ENCODE data around the gene MMRN1. TPM values are rescaled to one million over a fixed set of nuclear protein-coding genes. Genes with fewer than 3 reads are reported as not detected.

MMRN1 gene
- total RNA-seq, 1 donor from 2014 or later: 2.4 TPM

GRCh38 chr4:89878611-89879010, 16.0 kb upstream of the MMRN1 start:
- intact Hi-C loops (cut with micrococcal nuclease): no loop called here
- TF ChIP-seq, protein P1, sequence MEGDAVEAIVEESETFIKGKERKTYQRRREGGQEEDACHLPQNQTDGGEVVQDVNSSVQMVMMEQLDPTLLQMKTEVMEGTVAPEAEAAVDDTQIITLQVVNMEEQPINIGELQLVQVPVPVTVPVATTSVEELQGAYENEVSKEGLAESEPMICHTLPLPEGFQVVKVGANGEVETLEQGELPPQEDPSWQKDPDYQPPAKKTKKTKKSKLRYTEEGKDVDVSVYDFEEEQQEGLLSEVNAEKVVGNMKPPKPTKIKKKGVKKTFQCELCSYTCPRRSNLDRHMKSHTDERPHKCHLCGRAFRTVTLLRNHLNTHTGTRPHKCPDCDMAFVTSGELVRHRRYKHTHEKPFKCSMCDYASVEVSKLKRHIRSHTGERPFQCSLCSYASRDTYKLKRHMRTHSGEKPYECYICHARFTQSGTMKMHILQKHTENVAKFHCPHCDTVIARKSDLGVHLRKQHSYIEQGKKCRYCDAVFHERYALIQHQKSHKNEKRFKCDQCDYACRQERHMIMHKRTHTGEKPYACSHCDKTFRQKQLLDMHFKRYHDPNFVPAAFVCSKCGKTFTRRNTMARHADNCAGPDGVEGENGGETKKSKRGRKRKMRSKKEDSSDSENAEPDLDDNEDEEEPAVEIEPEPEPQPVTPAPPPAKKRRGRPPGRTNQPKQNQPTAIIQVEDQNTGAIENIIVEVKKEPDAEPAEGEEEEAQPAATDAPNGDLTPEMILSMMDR (IDR thresholded peaks at IDR 0.05; ENCODE audit: borderline replicate concordance): no peak
- Histone ChIP-seq H3K4me1 (no peaks in the 10 kb centered on the region), H3K9me3 (replicated peaks) (no peaks in the 10 kb centered on the region), H3K27ac (replicated peaks) (no peak overlapping the region), H3K4me3 (no peak overlapping the region), H3K27me3 (ENCODE audit: low read depth) (no peaks in the 10 kb centered on the region), H3K36me3 (no peaks in the 10 kb centered on the region)
- DNase-seq: no peak

GRCh38 chr4:89879215-89879614, 15.4 kb upstream of the MMRN1 start:
- TF ChIP-seq, protein P1 (IDR thresholded peaks at IDR 0.05; ENCODE audit: borderline replicate concordance): no peak
- intact Hi-C loops (cut with micrococcal nuclease): no loop called here
- no peaks in the 10 kb centered on the region for H3K36me3 ChIP-seq
- no peaks in the 10 kb centered on the region for H3K27me3 ChIP-seq (ENCODE audit: low read depth)
- no peak for DNase-seq
- H3K4me1 ChIP-seq: no peaks in the 10 kb centered on the region
- no peak overlapping the region for H3K27ac ChIP-seq (replicated peaks)
- H3K4me3 ChIP-seq: no peak overlapping the region
- no peaks in the 10 kb centered on the region for H3K9me3 ChIP-seq (replicated peaks)

DNA sequence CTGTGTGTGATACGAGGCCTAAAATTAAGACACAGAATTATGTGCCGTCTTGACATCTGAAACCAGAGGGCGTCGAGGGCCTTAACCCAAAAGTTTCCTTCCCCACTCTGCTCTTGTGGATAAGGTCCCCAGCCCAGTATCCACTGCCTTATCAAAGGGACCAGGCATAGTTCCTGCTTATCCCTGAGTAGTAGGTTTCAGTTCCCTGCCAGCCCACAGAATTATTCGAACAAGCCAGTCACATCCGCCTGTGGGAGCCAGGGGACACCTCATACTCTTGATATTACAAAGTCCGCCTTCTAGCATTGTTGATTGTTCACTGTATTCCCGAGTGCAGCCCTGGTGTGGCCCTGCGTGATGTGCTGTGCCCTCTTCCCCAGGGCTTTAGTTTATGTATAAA, 5.4 kb upstream of the MMRN1 start:
- no peaks in the 10 kb centered on the region for H3K36me3 ChIP-seq
- H3K9me3 ChIP-seq (replicated peaks): no peaks in the 10 kb centered on the region
- no peak overlapping the region for H3K4me3 ChIP-seq
- H3K27ac ChIP-seq (replicated peaks): no peak overlapping the region
- H3K27me3 ChIP-seq (ENCODE audit: low read depth): no peaks in the 10 kb centered on the region
- intact Hi-C loops (cut with micrococcal nuclease): no loop called here
- no peak for DNase-seq
- no peaks in the 10 kb centered on the region for H3K4me1 ChIP-seq
- TF ChIP-seq, protein P1 (IDR thresholded peaks at IDR 0.05; ENCODE audit: borderline replicate concordance): no peak

DNA sequence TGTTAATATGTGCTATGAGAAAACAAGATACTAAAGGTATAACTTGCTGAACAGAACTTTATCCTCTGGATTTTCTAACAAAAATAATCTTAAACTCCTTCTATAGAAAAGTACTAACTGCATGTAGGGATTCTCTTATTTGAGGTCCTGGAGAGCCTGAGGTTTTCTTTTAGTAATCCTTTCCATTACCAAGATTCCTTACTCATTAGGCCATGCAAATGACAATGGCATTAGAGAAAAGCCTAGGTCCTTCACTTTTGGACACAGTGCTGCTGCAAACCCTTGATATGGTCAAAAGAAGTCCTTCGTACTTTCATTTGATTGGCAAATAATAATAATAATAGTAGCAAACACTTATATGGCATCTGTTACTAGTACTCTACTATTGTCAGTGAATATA, 3.2 kb downstream of the MMRN1 start:
- no peak overlapping the region for H3K27ac ChIP-seq (replicated peaks)
- H3K4me1 ChIP-seq: no peaks in the 10 kb centered on the region
- H3K27me3 ChIP-seq (ENCODE audit: low read depth): no peaks in the 10 kb centered on the region
- H3K9me3 ChIP-seq (replicated peaks): no peaks in the 10 kb centered on the region
- H3K36me3 ChIP-seq: no peaks in the 10 kb centered on the region
- H3K4me3 ChIP-seq: no peak overlapping the region
- TF ChIP-seq, protein P1 (IDR thresholded peaks at IDR 0.05; ENCODE audit: borderline replicate concordance): no peak
- no peak for DNase-seq
- intact Hi-C loops (cut with micrococcal nuclease): no loop called here

- Histone ChIP-seq H3K4me1 (no peaks in the 10 kb centered on the region), H3K4me3 (no peak overlapping the region), H3K36me3 (no peaks in the 10 kb centered on the region), H3K27ac (replicated peaks) (no peak overlapping the region), H3K9me3 (replicated peaks) (no peaks in the 10 kb centered on the region), H3K27me3 (ENCODE audit: low read depth) (no peaks in the 10 kb centered on the region)
- no peak for DNase-seq
- intact Hi-C loops (cut with micrococcal nuclease): no loop called here
- TF ChIP-seq, protein P1 (IDR thresholded peaks at IDR 0.05; ENCODE audit: borderline replicate concordance): no peak
These were observed 3.7 kb downstream of the MMRN1 start for GRCh38 chr4:89898304-89898716.

GRCh38 chr4:89899152-89899551, 4.5 kb downstream of the MMRN1 start:
- Histone ChIP-seq H3K9me3 (replicated peaks) (no peaks in the 10 kb centered on the region), H3K36me3 (no peaks in the 10 kb centered on the region), H3K27me3 (ENCODE audit: low read depth) (no peaks in the 10 kb centered on the region), H3K27ac (replicated peaks) (no peak overlapping the region), H3K4me3 (no peak overlapping the region), H3K4me1 (no peaks in the 10 kb centered on the region)
- no peak for DNase-seq
- intact Hi-C loops (cut with micrococcal nuclease): no loop called here
- TF ChIP-seq, protein P1 (IDR thresholded peaks at IDR 0.05; ENCODE audit: borderline replicate concordance): no peak
